GM19395 (cell line): ENCODE results near the gene GOLGB1.
"Not testable (repeated sequence)": the region's sequence is repeated elsewhere in the genome, so short reads cannot be mapped to it uniquely, and the experiment has no call there.

Source experiments
- ATAC-seq: cut with Tn5 transposase; IDR thresholded peaks from one replicate; pipeline ENCODE4 v1.9.1; 2021; ENCODE audit warnings: mild to moderate bottlenecking, moderate library complexity; ENCODE audit not compliant: unreplicated experiment

GOLGB1 gene, protein sequence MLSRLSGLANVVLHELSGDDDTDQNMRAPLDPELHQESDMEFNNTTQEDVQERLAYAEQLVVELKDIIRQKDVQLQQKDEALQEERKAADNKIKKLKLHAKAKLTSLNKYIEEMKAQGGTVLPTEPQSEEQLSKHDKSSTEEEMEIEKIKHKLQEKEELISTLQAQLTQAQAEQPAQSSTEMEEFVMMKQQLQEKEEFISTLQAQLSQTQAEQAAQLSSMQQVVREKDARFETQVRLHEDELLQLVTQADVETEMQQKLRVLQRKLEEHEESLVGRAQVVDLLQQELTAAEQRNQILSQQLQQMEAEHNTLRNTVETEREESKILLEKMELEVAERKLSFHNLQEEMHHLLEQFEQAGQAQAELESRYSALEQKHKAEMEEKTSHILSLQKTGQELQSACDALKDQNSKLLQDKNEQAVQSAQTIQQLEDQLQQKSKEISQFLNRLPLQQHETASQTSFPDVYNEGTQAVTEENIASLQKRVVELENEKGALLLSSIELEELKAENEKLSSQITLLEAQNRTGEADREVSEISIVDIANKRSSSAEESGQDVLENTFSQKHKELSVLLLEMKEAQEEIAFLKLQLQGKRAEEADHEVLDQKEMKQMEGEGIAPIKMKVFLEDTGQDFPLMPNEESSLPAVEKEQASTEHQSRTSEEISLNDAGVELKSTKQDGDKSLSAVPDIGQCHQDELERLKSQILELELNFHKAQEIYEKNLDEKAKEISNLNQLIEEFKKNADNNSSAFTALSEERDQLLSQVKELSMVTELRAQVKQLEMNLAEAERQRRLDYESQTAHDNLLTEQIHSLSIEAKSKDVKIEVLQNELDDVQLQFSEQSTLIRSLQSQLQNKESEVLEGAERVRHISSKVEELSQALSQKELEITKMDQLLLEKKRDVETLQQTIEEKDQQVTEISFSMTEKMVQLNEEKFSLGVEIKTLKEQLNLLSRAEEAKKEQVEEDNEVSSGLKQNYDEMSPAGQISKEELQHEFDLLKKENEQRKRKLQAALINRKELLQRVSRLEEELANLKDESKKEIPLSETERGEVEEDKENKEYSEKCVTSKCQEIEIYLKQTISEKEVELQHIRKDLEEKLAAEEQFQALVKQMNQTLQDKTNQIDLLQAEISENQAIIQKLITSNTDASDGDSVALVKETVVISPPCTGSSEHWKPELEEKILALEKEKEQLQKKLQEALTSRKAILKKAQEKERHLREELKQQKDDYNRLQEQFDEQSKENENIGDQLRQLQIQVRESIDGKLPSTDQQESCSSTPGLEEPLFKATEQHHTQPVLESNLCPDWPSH (N-terminal part only)

DNA sequence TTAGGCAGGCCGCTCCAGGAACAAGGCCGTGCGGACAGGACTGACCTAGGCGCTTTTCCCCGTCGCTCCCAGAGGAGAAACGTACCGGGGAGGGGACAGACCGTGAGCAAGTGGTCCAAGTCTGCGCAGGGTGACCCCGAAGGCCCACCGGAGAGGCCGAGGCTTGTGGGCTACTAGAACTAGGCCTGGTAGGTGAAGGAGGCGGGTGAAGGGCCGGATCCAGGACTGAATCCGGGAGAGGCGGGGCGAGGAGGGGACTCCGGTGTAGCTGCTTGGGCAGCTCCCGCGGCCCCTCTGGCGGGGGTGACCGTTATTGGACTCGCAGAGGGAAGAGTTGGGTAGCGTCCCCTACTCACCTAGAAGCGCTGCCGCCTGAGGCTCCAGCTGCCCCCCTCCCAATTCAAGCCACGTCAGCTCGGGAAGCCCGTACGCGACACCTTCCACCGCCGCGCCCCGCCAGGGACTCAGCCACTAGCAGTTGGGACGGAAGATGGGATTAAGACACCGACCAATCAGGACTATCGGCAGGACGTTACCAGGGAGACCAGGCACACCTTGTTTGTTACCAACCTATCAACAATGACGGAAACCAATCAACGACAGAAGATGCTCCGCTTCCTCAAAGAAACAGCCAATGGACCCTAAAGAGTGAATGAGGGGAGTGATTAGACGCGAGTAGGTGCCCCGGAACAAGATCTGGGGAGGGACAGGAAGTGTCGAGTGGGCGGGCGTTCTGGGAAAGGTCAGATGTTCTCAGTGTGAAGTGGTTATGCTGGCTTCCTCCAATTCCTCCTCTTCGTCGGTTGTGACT lies at the start of gene GOLGB1:
Gene GOLGB1 (minus strand): TSS at position 466 of the 811 bp plus-strand sequence. CDS start 18,770 bp downstream, outside the sequence.
- ATAC-seq, result peak; percentile 97

DNA sequence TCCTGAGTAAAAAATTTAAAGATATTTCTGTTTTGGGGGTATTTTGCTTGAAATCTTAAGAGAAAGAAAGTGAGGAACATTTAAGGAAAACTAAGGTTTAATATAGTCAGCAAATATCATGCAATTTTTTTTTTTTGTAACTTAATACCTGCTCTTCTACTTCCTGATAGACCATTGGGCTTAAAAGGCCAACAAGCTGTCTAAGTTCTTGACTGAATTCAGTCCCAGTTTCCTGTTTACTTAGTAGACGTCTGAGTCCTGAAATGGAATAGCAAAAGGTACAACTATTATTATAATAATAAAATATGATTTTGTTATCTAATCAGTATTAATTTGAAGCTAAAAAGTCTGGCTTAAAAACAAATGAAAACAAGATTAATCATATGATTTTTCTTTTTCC lies 47.4 kb upstream of the GOLGB1 start:
- ATAC-seq, result no peak

- peak; percentile 47 for ATAC-seq
Measured at GRCh38 chr3:121794264-121794983, 44.9 kb upstream of the GOLGB1 start.

- peak; percentile 68 for ATAC-seq
Measured at GRCh38 chr3:121793078-121793477, 43.5 kb upstream of the GOLGB1 start.

GRCh38 chr3:121786485-121786884 lies 36.9 kb upstream of the GOLGB1 start:
- ATAC-seq, result no peak

DNA sequence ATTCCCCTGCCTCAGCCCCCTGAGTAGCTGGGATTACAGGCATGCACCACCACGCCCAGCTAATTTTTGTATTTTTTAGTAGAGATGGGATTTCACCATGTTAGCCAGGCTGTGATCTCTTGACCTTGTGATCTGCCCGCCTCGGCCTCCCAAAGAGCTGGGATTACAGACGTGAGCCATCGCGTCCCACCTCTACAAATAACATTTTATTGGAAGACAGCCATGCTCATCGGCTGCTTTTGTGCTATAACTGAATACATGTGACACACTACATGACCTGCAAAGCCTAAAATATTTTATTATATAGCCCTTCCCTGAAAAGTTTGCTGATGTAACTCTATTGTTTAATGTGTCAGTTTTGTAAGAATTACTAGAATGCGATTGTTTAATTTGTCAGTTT lies 33.2 kb upstream of the GOLGB1 start:
- ATAC-seq, result not testable (repeated sequence)

DNA sequence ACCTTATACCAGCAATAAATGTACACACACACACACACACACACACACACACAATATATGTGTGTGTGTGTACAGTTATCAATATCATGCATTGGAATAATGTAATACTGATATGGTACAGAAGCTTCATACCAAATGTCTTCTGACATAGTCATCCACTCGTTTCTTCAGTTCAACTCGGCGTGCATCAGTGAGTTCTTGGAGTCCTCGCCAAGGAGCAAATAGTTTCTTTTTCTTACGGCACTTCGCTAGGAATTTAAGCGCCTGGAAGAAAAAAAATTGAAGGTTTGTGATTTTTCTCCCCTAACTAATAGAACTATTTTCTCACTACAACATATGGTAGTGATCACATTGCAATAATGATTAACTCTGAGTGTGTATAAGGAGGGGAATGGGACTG lies 32.1 kb upstream of the GOLGB1 start:
- ATAC-seq, result no peak

DNA sequence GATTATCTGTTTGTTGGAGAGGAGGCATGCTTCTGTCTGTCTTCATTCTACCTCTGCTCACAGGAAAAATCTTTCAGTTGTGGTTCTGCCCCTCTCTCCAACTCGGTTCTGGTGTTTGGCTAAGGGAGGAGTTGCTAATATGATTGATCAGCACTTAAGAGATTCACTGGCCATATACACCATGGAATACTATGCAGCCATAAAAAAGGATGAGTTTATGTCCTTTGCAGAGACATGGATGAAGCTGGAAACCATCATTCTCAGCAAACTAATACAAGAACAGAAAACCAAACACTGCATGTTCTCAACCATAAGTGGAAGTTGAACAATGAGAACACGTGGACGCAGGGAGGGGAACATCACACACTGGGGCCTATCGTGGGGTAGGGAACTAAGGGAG lies 25.6 kb upstream of the GOLGB1 start:
- not testable (repeated sequence) for ATAC-seq

DNA sequence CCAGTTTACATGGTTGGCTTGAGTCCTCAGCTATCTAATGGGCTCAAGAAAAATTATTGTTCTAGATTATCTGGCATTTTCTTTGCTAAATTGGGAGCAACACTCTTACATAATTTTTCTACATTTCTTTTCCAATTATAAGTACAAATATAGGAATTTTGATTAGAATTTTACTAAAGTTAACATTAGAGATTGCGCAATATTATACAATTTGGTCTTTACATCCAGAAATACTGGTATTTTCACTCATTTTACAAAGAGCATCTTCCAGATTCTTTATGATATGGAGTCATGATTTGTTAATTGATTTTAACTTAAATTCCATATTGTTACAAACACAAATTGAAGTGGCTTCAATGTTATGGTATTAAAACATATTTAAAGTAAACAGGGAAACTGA lies 19.7 kb upstream of the GOLGB1 start:
- ATAC-seq, result no peak

DNA sequence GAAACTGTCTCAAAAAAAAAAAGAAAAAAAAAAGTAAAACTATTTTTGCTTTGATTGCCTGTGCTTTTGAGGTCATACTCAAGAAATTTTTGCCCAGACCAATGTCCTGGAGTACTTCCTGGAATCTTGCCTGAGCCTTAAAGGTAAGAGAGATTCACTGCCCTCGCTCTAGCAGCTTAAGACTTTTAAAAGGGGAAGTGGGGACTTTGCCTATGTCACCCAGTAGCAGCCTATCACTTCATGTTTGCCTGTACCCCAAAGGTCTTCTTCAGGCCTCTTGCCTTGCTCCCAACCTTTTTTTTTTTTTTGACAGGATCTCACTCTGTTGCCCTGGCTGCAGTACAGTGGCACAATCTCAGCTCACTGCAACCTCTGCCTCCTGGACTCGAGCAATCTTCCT lies 18.9 kb upstream of the GOLGB1 start:
- no peak for ATAC-seq

GRCh38 chr3:121759541-121760202 lies 10.1 kb upstream of the GOLGB1 start:
- ATAC-seq, result no peak

GRCh38 chr3:121758727-121759450 lies 9.3 kb upstream of the GOLGB1 start:
- ATAC-seq, result no peak

DNA sequence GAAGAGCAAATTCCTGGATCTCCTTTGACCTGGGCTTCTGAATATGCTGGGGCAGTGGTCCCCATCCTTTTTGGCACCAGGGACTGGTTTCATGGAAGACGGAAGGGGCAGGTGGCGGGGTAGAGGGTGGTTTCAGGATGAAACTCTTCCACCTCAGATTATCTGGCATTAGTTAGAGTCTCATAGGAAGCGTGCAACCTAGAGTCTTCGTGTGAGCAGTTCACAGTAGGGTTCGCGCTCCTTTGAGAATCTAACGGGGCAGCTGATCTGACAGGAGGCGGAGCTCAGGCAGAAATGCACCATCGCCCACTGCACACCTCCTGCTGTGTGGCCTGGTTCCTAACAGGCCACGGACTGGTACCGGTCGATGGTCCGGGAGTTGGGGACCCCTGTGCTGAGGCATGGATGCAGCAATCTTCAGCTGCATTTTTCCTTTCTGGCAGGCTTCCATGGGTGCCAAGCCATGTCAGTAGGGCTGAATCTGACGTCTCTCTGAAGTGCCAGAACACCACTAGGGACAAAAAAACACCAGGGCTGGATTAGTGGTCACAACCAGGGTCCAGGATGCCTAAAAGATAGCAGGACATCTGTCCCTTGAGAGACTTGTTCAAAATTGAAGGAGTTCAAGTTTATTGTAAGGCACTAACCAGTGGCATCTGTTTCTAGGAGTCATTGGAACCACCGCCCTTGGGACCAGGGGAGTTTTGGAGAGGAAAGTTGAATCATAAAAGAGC lies 8.4 kb upstream of the GOLGB1 start:
- no peak for ATAC-seq

- ATAC-seq, result no peak
Measured at GRCh38 chr3:121757087-121757811, 7.7 kb upstream of the GOLGB1 start.

DNA sequence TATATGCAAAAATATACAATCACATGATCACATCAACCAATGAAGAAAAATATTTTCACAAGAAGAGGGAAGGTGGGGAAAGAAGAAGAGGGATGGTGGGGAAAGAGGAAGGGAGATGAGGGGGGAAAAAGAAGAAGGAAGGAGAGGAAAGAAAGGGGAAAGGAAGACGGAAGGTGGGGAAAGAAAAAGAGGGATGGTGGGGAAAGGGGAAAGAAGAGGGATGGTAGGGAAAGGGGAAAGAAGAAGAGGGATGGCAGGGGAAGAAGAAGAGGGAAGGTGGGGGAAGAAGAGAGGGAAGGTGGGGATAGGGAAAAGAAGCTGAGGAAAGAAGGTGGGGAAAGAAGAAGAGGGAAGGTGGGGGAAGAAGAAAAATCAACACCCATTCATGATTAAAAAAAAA lies 3.2 kb upstream of the GOLGB1 start:
- no peak for ATAC-seq

GRCh38 chr3:121752261-121752660 lies 2.7 kb upstream of the GOLGB1 start:
- ATAC-seq, result no peak

DNA sequence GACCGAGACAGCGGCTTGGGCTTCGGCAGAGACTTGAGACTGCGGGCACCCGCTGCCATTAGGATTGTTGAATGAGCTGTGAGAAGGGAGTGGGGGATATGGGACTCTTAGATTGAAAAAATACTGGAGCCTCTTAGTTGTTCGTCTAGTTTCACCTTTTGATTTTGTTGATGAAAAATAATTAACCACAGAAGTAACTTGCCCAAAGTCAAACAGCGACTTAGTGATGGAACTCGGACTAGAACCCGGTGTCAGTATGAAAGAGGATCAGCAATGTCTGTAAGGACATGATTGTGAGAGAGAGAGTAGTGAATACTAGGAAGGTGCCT lies 510 bp upstream of the GOLGB1 start:
- ATAC-seq, result no peak
